Stimulated activated memory B cell treated with anti-CD40 and anti-IgM and Interleukin-4, amounts not matched to agents 10 μg/mL and 1 μg/mL and 100 μg/mL, for 72 hours (primary cell): ENCODE measurements around the gene DHRSX.
"Not testable (repeated sequence)": the region's sequence is repeated elsewhere in the genome, so short reads cannot be mapped to it uniquely, and the experiment has no call there.

Experiments used
- ATAC-seq: fragments of 150-1000 bp; cut with Tn5 transposase; 2 replicates; pipeline ENCODE4 v1.10.0; 2021
- H3K27ac Mint-ChIP-seq: one replicate; pipeline ENCODE4 v1.8.0; 2022; ENCODE audit warnings: mild to moderate bottlenecking, mixed read lengths
- H3K27me3 Mint-ChIP-seq: one replicate; pipeline ENCODE4 v1.8.0; 2022; ENCODE audit warnings: mixed read lengths
- H3K36me3 Mint-ChIP-seq: one replicate; pipeline ENCODE4 v1.8.0; 2022; ENCODE audit warnings: mixed read lengths
- H3K4me1 Mint-ChIP-seq: one replicate; pipeline ENCODE4 v1.8.0; 2022; ENCODE audit warnings: mixed read lengths
- H3K4me3 Mint-ChIP-seq: one replicate; pipeline ENCODE4 v1.8.0; 2022; ENCODE audit warnings: mild to moderate bottlenecking, moderate library complexity, mixed read lengths
- H3K9me3 Mint-ChIP-seq: one replicate; pipeline ENCODE4 v1.8.0; 2022; ENCODE audit warnings: mixed read lengths

Gene DHRSX

GRCh38 chrX:2401201-2401589 is 99.6 kb downstream of the DHRSX start:
- Mint-ChIP-seq H3K4me3 (no peak overlapping the region), H3K4me1 (no peaks in the 10 kb centered on the region), H3K9me3 (no peaks in the 10 kb centered on the region), H3K27ac (no peak overlapping the region), H3K36me3 (peaks cover 31% of the 10 kb centered on the region), H3K27me3 (no peaks in the 10 kb centered on the region)
- no peak for ATAC-seq

GRCh38 chrX:2398064-2398656 is 102.6 kb downstream of the DHRSX start:
- H3K36me3 Mint-ChIP-seq, result peaks cover 46% of the 10 kb centered on the region
- H3K27me3 Mint-ChIP-seq, result no peaks in the 10 kb centered on the region
- no peaks in the 10 kb centered on the region for H3K9me3 Mint-ChIP-seq
- peaks cover 5% of the 10 kb centered on the region for H3K4me1 Mint-ChIP-seq
- no peak overlapping the region for H3K4me3 Mint-ChIP-seq
- no peak for ATAC-seq
- no peak overlapping the region for H3K27ac Mint-ChIP-seq

GRCh38 chrX:2397229-2398063 is 103.3 kb downstream of the DHRSX start:
- Mint-ChIP-seq H3K9me3 (no peaks in the 10 kb centered on the region), H3K27me3 (no peaks in the 10 kb centered on the region), H3K36me3 (peaks cover 41% of the 10 kb centered on the region), H3K27ac (no peak overlapping the region), H3K4me3 (no peak overlapping the region), H3K4me1 (peaks cover 5% of the 10 kb centered on the region)
- ATAC-seq, result no peak

GRCh38 chrX:2395261-2395992 is 105.3 kb downstream of the DHRSX start:
- H3K4me3 Mint-ChIP-seq, result no peak overlapping the region
- no peak for ATAC-seq
- peaks cover 6% of the 10 kb centered on the region for H3K9me3 Mint-ChIP-seq
- no peaks in the 10 kb centered on the region for H3K27me3 Mint-ChIP-seq
- peaks cover 41% of the 10 kb centered on the region for H3K36me3 Mint-ChIP-seq
- H3K4me1 Mint-ChIP-seq, result peaks cover 5% of the 10 kb centered on the region
- H3K27ac Mint-ChIP-seq, result no peak overlapping the region

- H3K27ac Mint-ChIP-seq, result no peak overlapping the region
- no peaks in the 10 kb centered on the region for H3K27me3 Mint-ChIP-seq
- peaks cover 50% of the 10 kb centered on the region for H3K36me3 Mint-ChIP-seq
- no peak for ATAC-seq
- H3K9me3 Mint-ChIP-seq, result peaks cover 6% of the 10 kb centered on the region
- no peak overlapping the region for H3K4me3 Mint-ChIP-seq
- peaks cover 5% of the 10 kb centered on the region for H3K4me1 Mint-ChIP-seq
Measured at GRCh38 chrX:2391869-2392606, 108.7 kb downstream of the DHRSX start.

GRCh38 chrX:2390754-2391153 is 110.0 kb downstream of the DHRSX start:
- Mint-ChIP-seq H3K36me3 (peaks cover 50% of the 10 kb centered on the region), H3K4me3 (no peak overlapping the region), H3K4me1 (peaks cover 5% of the 10 kb centered on the region), H3K27ac (no peak overlapping the region), H3K27me3 (no peaks in the 10 kb centered on the region), H3K9me3 (peaks cover 6% of the 10 kb centered on the region)
- ATAC-seq, result no peak

- H3K36me3 Mint-ChIP-seq, result peaks cover 44% of the 10 kb centered on the region
- H3K27ac Mint-ChIP-seq, H3K4me3 Mint-ChIP-seq, H3K4me1 Mint-ChIP-seq, ATAC-seq, H3K9me3 Mint-ChIP-seq, H3K27me3 Mint-ChIP-seq: not testable (repeated sequence)
Measured at GRCh38 chrX:2389731-2390130, 111.0 kb downstream of the DHRSX start.

- H3K9me3 Mint-ChIP-seq, result peaks cover 6% of the 10 kb centered on the region
- H3K4me1 Mint-ChIP-seq, result peaks cover 4% of the 10 kb centered on the region
- peaks cover 40% of the 10 kb centered on the region for H3K36me3 Mint-ChIP-seq
- no peaks in the 10 kb centered on the region for H3K27me3 Mint-ChIP-seq
- H3K4me3 Mint-ChIP-seq, result no peak overlapping the region
- ATAC-seq, result no peak
- H3K27ac Mint-ChIP-seq, result no peak overlapping the region
Measured at GRCh38 chrX:2389324-2389723, 111.5 kb downstream of the DHRSX start.

GRCh38 chrX:2388669-2389068 is 112.1 kb downstream of the DHRSX start:
- no peak overlapping the region for H3K27ac Mint-ChIP-seq

GRCh38 chrX:2387614-2388239 is 113.0 kb downstream of the DHRSX start:
- H3K9me3 Mint-ChIP-seq, result peaks cover 6% of the 10 kb centered on the region
- ATAC-seq, result no peak

More at GRCh38 chrX:2388669-2389068, 112.1 kb downstream of the DHRSX start:
- H3K4me1 Mint-ChIP-seq, result no peaks in the 10 kb centered on the region
- ATAC-seq, result no peak
- peaks cover 34% of the 10 kb centered on the region for H3K36me3 Mint-ChIP-seq
- H3K9me3 Mint-ChIP-seq, result peaks cover 6% of the 10 kb centered on the region
- H3K27me3 Mint-ChIP-seq, result no peaks in the 10 kb centered on the region
- H3K4me3 Mint-ChIP-seq, result no peak overlapping the region

GRCh38 chrX:2385224-2385623 is 115.6 kb downstream of the DHRSX start:
- Mint-ChIP-seq H3K9me3 (no peaks in the 10 kb centered on the region), H3K4me1 (no peaks in the 10 kb centered on the region), H3K27me3 (no peaks in the 10 kb centered on the region), H3K4me3 (no peak overlapping the region), H3K27ac (no peak overlapping the region), H3K36me3 (peaks cover 13% of the 10 kb centered on the region)
- no peak for ATAC-seq

More at GRCh38 chrX:2387614-2388239, 113.0 kb downstream of the DHRSX start:
- Mint-ChIP-seq H3K27me3 (no peaks in the 10 kb centered on the region), H3K4me3 (no peak overlapping the region), H3K4me1 (no peaks in the 10 kb centered on the region), H3K27ac (no peak overlapping the region), H3K36me3 (peaks cover 32% of the 10 kb centered on the region)

GRCh38 chrX:2384486-2384885 is 116.3 kb downstream of the DHRSX start:
- Mint-ChIP-seq H3K4me1 (no peaks in the 10 kb centered on the region), H3K27me3 (no peaks in the 10 kb centered on the region), H3K27ac (no peak overlapping the region), H3K36me3 (peaks cover 11% of the 10 kb centered on the region), H3K9me3 (no peaks in the 10 kb centered on the region), H3K4me3 (no peak overlapping the region)
- ATAC-seq, result no peak

- Mint-ChIP-seq H3K9me3 (no peaks in the 10 kb centered on the region), H3K4me1 (no peaks in the 10 kb centered on the region), H3K36me3 (peaks cover 3% of the 10 kb centered on the region), H3K4me3 (no peak overlapping the region), H3K27ac (no peak overlapping the region), H3K27me3 (no peaks in the 10 kb centered on the region)
- no peak for ATAC-seq
Measured at GRCh38 chrX:2383735-2384134, 117.0 kb downstream of the DHRSX start.

- no peaks in the 10 kb centered on the region for H3K9me3 Mint-ChIP-seq
- ATAC-seq, result no peak
- no peaks in the 10 kb centered on the region for H3K27me3 Mint-ChIP-seq
- H3K4me3 Mint-ChIP-seq, result no peak overlapping the region
- H3K36me3 Mint-ChIP-seq, result peaks cover 4% of the 10 kb centered on the region
- H3K27ac Mint-ChIP-seq, result no peak overlapping the region
- H3K4me1 Mint-ChIP-seq, result no peaks in the 10 kb centered on the region
Measured at GRCh38 chrX:2383144-2383543, 117.6 kb downstream of the DHRSX start.
